ENCODE results near the gene DHCR24. TPM values are rescaled to one million over a fixed set of nuclear protein-coding genes. Genes with fewer than 3 reads are reported as not detected.

The DHCR24 gene
- total RNA-seq, 4 donors from 2014 or later = 5.3 to 36.1 (median 13.7) TPM

DNA sequence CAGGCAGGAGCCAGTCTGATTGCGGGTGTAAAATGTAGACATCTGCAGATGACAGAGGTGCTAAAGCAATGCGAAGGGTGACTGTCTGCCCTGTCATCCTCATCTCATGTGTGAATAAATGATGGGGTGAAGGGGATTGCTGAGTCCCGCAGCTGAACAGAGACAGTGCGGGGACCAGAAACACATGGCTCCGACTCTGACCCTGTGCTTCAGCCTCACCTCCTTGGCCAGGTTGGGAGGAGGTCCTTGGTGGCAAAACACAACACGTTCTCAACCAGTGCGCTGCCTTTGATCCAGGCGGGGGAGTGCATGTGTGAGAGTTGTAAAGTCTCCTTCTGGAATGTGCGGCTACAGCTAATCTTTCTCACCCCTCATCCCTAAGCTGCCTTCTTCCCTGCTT lies 53.9 kb downstream of the DHCR24 start:
- no peaks in the 10 kb centered on the region for H3K27me3 ChIP-seq
- H3K36me3 ChIP-seq = no peaks in the 10 kb centered on the region
- H3K4me3 ChIP-seq = no peak overlapping the region
- H3K27ac ChIP-seq = no peak overlapping the region
- no peaks in the 10 kb centered on the region for H3K4me1 ChIP-seq
- no peaks in the 10 kb centered on the region for H3K9me3 ChIP-seq
- intact Hi-C loops (cut with DNase I; ENCODE audit: low total_unique reads) = no loop called here
- TF ChIP-seq, protein P1, sequence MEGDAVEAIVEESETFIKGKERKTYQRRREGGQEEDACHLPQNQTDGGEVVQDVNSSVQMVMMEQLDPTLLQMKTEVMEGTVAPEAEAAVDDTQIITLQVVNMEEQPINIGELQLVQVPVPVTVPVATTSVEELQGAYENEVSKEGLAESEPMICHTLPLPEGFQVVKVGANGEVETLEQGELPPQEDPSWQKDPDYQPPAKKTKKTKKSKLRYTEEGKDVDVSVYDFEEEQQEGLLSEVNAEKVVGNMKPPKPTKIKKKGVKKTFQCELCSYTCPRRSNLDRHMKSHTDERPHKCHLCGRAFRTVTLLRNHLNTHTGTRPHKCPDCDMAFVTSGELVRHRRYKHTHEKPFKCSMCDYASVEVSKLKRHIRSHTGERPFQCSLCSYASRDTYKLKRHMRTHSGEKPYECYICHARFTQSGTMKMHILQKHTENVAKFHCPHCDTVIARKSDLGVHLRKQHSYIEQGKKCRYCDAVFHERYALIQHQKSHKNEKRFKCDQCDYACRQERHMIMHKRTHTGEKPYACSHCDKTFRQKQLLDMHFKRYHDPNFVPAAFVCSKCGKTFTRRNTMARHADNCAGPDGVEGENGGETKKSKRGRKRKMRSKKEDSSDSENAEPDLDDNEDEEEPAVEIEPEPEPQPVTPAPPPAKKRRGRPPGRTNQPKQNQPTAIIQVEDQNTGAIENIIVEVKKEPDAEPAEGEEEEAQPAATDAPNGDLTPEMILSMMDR (IDR thresholded peaks at IDR 0.05) = no peak
- no peak for TF ChIP-seq POLR2A (IDR thresholded peaks at IDR 0.05)
- no peak for DNase-seq

DNA sequence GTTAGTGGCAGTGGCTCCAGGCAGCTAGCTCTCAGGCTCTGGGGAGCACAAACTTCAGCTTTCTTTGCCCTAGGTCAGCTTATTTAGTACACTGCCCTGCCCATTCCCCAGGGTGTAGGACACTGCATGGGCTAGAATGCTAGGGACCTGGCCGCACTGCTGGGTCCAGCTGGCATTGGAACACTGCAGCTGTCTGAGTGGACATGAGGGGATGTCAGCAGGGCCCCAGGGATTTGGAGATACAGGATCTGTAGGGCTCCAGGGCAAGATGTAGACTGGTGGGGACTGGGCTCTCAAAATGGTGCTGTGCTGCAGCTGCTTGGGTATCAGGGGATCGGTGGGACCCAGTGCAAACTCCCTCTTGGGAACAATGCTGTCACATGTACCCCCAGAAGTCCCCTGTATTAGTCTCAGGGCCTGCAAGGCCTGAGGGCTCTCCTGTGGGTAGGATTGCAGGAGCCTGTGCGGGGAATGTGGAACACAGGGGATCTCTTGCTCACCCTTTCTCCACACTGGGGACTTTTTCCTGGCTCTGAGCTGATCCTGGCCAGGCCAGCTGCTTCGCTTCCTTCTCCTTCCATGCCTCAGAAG lies 60.7 kb downstream of the DHCR24 start:
- TF ChIP-seq POLR2A (IDR thresholded peaks at IDR 0.05) = no peak
- TF ChIP-seq, protein P1 (IDR thresholded peaks at IDR 0.05) = no peak
- no peaks in the 10 kb centered on the region for H3K27me3 ChIP-seq
- peaks cover 0 to 3% of the 10 kb centered on the region in 2 donors for H3K9me3 ChIP-seq
- no peaks in the 10 kb centered on the region for H3K4me1 ChIP-seq
- no peak overlapping the region for H3K27ac ChIP-seq
- no peak for DNase-seq
- H3K4me3 ChIP-seq = no peak overlapping the region
- no peaks in the 10 kb centered on the region for H3K36me3 ChIP-seq
- intact Hi-C loops (cut with DNase I; ENCODE audit: low total_unique reads) = no loop called here

DNA sequence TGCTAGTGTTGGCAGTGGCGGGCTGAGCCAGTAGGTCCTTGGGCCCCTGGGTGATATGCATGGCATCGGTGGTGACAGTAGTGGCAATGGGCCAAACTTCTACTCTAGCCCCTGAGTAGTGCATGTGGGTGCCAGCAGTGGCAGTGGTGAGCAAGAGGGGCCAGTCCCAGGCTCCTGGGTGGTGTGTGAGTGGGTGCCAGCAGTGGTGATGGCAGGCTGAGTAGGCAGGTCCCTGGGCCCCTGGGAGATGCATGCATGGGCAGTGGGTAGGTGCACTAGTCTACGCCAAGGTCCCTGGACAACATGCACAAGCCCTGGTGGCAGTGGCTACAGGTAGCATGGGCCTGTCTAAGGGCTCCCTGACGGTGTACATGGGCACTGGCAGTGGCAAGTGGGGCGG lies 61.3 kb downstream of the DHCR24 start:
- Histone ChIP-seq H3K9me3 (peaks cover 0 to 3% of the 10 kb centered on the region in 2 donors), H3K36me3 (no peaks in the 10 kb centered on the region), H3K27me3 (no peaks in the 10 kb centered on the region), H3K27ac (no peak overlapping the region), H3K4me1 (no peaks in the 10 kb centered on the region), H3K4me3 (no peak overlapping the region)
- intact Hi-C loops (cut with DNase I; ENCODE audit: low total_unique reads) = no loop called here
- no peak for TF ChIP-seq POLR2A (IDR thresholded peaks at IDR 0.05)
- TF ChIP-seq, protein P1 (IDR thresholded peaks at IDR 0.05) = no peak
- no peak for DNase-seq

DNA sequence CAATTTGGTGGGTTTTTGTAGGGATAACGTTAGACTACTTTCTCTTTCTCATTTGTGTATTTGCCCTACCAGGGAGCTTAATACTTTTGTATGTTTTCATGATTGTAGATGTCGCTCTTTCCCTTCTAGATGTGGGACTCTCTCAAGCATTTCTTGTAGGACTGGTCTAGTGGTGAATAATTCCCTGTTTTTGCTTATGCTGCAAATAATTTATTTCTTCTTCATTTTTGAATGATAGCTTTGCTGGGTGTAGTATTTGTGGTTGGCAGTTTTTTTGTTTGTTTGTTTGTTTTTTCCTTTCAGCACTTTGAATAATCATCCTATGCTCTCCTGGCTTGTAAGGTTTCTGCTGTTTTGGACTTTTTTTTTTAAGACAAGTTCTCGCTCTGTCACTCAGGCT lies 63.3 kb downstream of the DHCR24 start:
- H3K36me3 ChIP-seq = no peaks in the 10 kb centered on the region
- H3K9me3 ChIP-seq = peaks cover 0 to 3% of the 10 kb centered on the region in 2 donors
- intact Hi-C loops (cut with DNase I; ENCODE audit: low total_unique reads) = no loop called here
- TF ChIP-seq, protein P1 (IDR thresholded peaks at IDR 0.05) = no peak
- no peak for TF ChIP-seq POLR2A (IDR thresholded peaks at IDR 0.05)
- H3K27me3 ChIP-seq = no peaks in the 10 kb centered on the region
- no peaks in the 10 kb centered on the region for H3K4me1 ChIP-seq
- H3K4me3 ChIP-seq = no peak overlapping the region
- no peak for DNase-seq
- H3K27ac ChIP-seq = no peak overlapping the region

DNA sequence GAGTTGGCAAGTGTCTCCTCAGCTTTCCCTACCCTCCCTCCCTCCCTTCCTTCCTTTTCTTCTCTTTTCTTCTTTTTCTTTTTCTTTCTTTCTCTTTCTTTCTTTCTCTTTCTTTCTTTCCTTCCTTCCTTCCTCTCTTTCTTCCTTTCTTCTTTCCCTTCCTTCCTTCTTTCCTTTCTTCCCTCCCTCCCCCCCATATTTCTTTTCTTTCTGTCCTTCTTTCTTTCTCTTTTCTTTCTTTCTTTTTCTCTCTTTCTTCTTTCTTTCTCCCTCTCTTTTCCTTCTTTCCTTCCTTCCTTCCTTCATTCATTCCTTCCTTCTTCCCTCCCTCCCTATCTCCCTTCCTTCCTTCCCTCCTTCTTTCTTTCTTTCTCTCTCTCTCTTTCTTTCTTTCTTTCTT lies 67.3 kb downstream of the DHCR24 start:
- peaks cover 0 to 3% of the 10 kb centered on the region in 2 donors for H3K9me3 ChIP-seq
- DNase-seq = no peak
- no peak overlapping the region for H3K4me3 ChIP-seq
- intact Hi-C loops (cut with DNase I; ENCODE audit: low total_unique reads) = loop anchor here (10.0 kb wide), 1 partner anchor 755 kb away; no protein-coding TSS in a partner anchor
- H3K27ac ChIP-seq = no peak overlapping the region
- TF ChIP-seq POLR2A (IDR thresholded peaks at IDR 0.05) = no peak
- H3K36me3 ChIP-seq = no peaks in the 10 kb centered on the region
- no peaks in the 10 kb centered on the region for H3K27me3 ChIP-seq
- H3K4me1 ChIP-seq = no peaks in the 10 kb centered on the region

DNA sequence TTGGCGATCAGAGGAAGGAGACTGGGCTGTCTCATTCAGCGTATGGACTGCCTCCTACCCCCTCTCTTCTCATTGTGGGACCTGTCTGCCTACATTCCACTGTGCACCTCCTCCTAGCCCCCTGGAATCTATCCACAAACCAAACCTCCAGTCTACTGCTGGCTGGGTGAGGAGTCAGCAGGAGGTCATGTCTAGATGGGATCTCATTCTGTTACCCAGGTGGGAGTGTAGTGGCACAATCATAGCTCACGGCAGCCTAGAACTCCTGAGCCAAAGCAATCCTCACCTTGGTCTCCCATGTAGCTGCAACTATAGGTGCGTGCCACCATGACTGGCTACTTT lies 67.8 kb downstream of the DHCR24 start:
- H3K27ac ChIP-seq = no peak overlapping the region
- H3K36me3 ChIP-seq = no peaks in the 10 kb centered on the region
- TF ChIP-seq, protein P1 (IDR thresholded peaks at IDR 0.05) = no peak
- TF ChIP-seq POLR2A (IDR thresholded peaks at IDR 0.05) = no peak
- DNase-seq = no peak
- intact Hi-C loops (cut with DNase I; ENCODE audit: low total_unique reads) = loop anchor here (10.0 kb wide), 1 partner anchor 754 kb away; no protein-coding TSS in a partner anchor
- no peak overlapping the region for H3K4me3 ChIP-seq
- H3K9me3 ChIP-seq = peaks cover 0 to under 1% of the 10 kb centered on the region in 2 donors
- no peaks in the 10 kb centered on the region for H3K27me3 ChIP-seq
- H3K4me1 ChIP-seq = no peaks in the 10 kb centered on the region
